Vagina (tissue), 2 donors: ENCODE data around the gene TRIP13. TPM values are rescaled to one million over a fixed set of nuclear protein-coding genes. Genes with fewer than 3 reads are reported as not detected.
"Not testable (repeated sequence)": the region's sequence is repeated elsewhere in the genome, so short reads cannot be mapped to it uniquely, and the experiment has no call there.

Experiments
- DNase-seq, 2 donors: peaks; one replicate each; pipeline ENCODE4 v3.0.0-alpha.2; 2017; ENCODE audit errors: extremely low spot score in 2 of 2
- H3K27ac ChIP-seq: fragments of 200-600 bp; sonication (generic); one replicate; pipeline ENCODE4 v1.5.1; 2019
- H3K27me3 ChIP-seq: fragments of 200-600 bp; sonication (generic); one replicate; pipeline ENCODE4 v1.5.1; 2019
- H3K36me3 ChIP-seq, 2 donors: fragments of 200-600 bp; sonication (generic); one replicate each; pipeline ENCODE4 v1.5.1; 2017 to 2019
- H3K4me1 ChIP-seq: fragments of 200-600 bp; sonication (generic); one replicate; pipeline ENCODE4 v1.5.1; 2019
- H3K4me3 ChIP-seq, 2 donors: fragments of 200-600 bp; sonication (generic); 1 replicate in 1 of 2; 2 replicates in 1 of 2; pipeline ENCODE4 v1.5.1; 2016 to 2019
- H3K9me3 ChIP-seq: fragments of 200-600 bp; sonication (generic); one replicate; pipeline ENCODE4 v1.5.1; 2019
- CTCF ChIP-seq, 3 experiments: fragments of 450-650 bp in 2 of 3; fragments of 200-600 bp in 1 of 3; sonication (generic) in 1 of 3; IDR thresholded peaks; one replicate each; pipeline ENCODE4 v1.5.1; 2017 to 2019; ENCODE audit warnings: antibody characterized with exemption in 3 of 3, mild to moderate bottlenecking in 2 of 3, moderate library complexity in 2 of 3
- POLR2A ChIP-seq, 2 donors: fragments of 450-650 bp; IDR thresholded peaks; one replicate each; pipeline ENCODE4 v1.6.1; 2017; ENCODE audit warnings: antibody characterized with exemption in 2 of 2, mild to moderate bottlenecking in 2 of 2, moderate library complexity in 2 of 2
- POLR2AphosphoS5 ChIP-seq, 2 donors: sonication (generic); formaldehyde crosslinking; IDR thresholded peaks; one replicate each; pipeline ENCODE4 v1.9.0; 2017; ENCODE audit warnings: antibody characterized with exemption in 2 of 2, mild to moderate bottlenecking in 2 of 2, low read depth in 1 of 2; ENCODE audit not compliant: insufficient read depth in 1 of 2
- intact Hi-C: fragments of 100-400 bp; cut with DNase I; formaldehyde crosslinking; loops from one replicate; pipeline ENCODE4 v1.15.1; 2023
- total RNA-seq: library from RNA; depleted of rRNA; stranded (reverse); fragments of >200 nt; gene quantifications from one replicate; pipeline ENCODE4 v1.2.3, GENCODE V29; 2016

Gene TRIP13
- total RNA-seq, 1 donor from 2014 or later, result 3.7 TPM

DNA sequence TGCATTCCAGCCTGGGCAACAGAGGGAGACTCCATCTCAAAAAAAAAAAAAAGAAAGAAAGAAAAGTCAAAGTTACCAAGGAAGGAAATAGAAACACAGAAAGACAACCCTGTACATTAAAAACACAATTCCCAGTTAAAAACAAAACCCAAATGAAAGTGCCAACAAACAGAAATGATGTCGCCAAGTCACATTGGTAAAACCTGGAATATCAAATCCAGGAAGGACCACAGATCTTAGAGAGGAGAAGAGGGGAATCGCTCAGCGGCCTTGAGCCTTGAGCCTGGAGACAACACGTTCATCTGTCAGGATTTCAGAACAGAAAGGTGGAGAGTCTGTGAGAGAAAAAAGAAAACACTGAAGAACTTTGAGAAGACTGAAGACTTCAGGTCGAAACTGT is 40.7 kb upstream of the TRIP13 start:
- Histone ChIP-seq H3K36me3 (no peaks in the 10 kb centered on the region), H3K4me3 (no peak overlapping the region)
- intact Hi-C loops, result no loop called here

DNA sequence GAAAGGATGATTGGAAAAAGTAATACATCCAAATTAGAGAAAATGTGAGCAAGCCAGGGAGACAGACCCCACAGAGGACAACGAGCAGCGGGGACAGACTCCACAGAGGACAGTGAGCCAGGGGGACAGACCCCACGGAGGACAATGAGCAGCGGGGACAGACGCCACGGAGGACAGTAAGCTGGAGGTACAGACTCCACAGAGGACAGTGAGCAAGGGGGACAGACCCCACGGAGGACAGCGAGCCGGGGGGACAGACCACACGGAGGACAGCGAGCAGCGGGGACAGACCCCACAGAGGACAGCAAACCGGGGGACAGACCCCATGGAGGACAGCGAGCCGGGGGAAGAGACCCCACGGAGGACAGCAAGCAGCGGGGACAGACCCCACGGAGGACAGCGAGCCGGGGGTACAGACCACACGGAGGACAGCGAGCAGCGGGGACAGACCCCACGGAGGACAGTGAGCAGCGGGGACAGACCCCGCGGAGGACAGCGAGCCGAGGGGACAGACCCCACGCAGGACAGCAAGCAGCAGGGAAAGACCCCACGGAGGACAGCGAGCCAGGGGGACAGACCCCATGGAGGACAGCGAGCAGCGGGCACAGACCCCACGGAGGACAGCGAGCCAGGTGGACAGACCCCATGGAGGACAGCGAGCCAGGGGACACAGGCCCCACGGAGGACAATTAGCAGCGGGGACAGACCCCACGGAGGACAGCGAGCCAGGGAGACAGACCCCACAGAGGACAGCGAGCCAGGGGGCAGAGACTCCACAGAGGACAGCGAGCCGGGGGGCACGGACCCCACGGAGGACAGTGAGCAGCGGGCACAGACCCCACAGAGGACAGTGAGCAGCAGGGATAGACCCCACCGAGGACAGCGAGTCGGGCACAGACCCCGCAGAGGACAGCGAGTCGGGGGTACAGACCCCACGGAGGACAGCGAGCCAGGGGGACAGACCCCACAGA is 40.0 kb upstream of the TRIP13 start:
- H3K4me3 ChIP-seq, result no peak overlapping the region
- peaks cover 4% of the 10 kb centered on the region for H3K4me1 ChIP-seq
- TF ChIP-seq POLR2AphosphoS5 (IDR thresholded peaks at IDR 0.05; ENCODE audit: insufficient read depth in 1 of 2, low read depth in 1 of 2) (no peak), POLR2A (IDR thresholded peaks at IDR 0.05) (no peak), CTCF (IDR thresholded peaks at IDR 0.05) (no peak)
- no peak for DNase-seq
- H3K9me3 ChIP-seq, result no peaks in the 10 kb centered on the region
- intact Hi-C loops, result no loop called here
- H3K27me3 ChIP-seq, result no peaks in the 10 kb centered on the region
- H3K27ac ChIP-seq, result no peak overlapping the region
- no peaks in the 10 kb centered on the region for H3K36me3 ChIP-seq

More for the DNA sequence above, 40.7 kb upstream of the TRIP13 start:
- TF ChIP-seq CTCF (IDR thresholded peaks at IDR 0.05) (no peak), POLR2A (IDR thresholded peaks at IDR 0.05) (no peak), POLR2AphosphoS5 (IDR thresholded peaks at IDR 0.05; ENCODE audit: insufficient read depth in 1 of 2, low read depth in 1 of 2) (no peak)
- H3K4me1 ChIP-seq, result peaks cover 4% of the 10 kb centered on the region
- no peaks in the 10 kb centered on the region for H3K27me3 ChIP-seq
- no peak overlapping the region for H3K27ac ChIP-seq
- no peak for DNase-seq
- no peaks in the 10 kb centered on the region for H3K9me3 ChIP-seq

- H3K9me3 ChIP-seq, H3K36me3 ChIP-seq, intact Hi-C loops, H3K4me1 ChIP-seq, H3K27ac ChIP-seq, DNase-seq, H3K4me3 ChIP-seq, H3K27me3 ChIP-seq: not testable (repeated sequence)
Observed at GRCh38 chr5:853416-854090, 39.1 kb upstream of the TRIP13 start.

- no peak for TF ChIP-seq POLR2AphosphoS5 (IDR thresholded peaks at IDR 0.05; ENCODE audit: insufficient read depth in 1 of 2, low read depth in 1 of 2)
- no peak for DNase-seq
- peaks cover 4% of the 10 kb centered on the region for H3K4me1 ChIP-seq
- no peaks in the 10 kb centered on the region for H3K36me3 ChIP-seq
- no peaks in the 10 kb centered on the region for H3K27me3 ChIP-seq
- no peak overlapping the region for H3K27ac ChIP-seq
- H3K4me3 ChIP-seq, result no peak overlapping the region
- H3K9me3 ChIP-seq, result no peaks in the 10 kb centered on the region
- intact Hi-C loops, result no loop called here
Observed at GRCh38 chr5:854217-854616, 38.5 kb upstream of the TRIP13 start.

- no peaks in the 10 kb centered on the region for H3K36me3 ChIP-seq
- no peak for DNase-seq
- TF ChIP-seq POLR2A (IDR thresholded peaks at IDR 0.05) (no peak), CTCF (IDR thresholded peaks at IDR 0.05) (no peak), POLR2AphosphoS5 (IDR thresholded peaks at IDR 0.05; ENCODE audit: insufficient read depth in 1 of 2, low read depth in 1 of 2) (no peak)
- H3K27me3 ChIP-seq, result no peaks in the 10 kb centered on the region
- H3K4me3 ChIP-seq, result no peak overlapping the region
- peaks cover 1% of the 10 kb centered on the region for H3K4me1 ChIP-seq
- intact Hi-C loops, result no loop called here
- no peaks in the 10 kb centered on the region for H3K9me3 ChIP-seq
- no peak overlapping the region for H3K27ac ChIP-seq
Observed at GRCh38 chr5:854966-855743, 37.5 kb upstream of the TRIP13 start.
